Stimulated activated naive CD4-positive, alpha-beta T cell treated with Interleukin-2 at 50 U/mL for 16 hours (primary cell): ENCODE data around the gene DLX6.
"Not testable (repeated sequence)": the region's sequence is repeated elsewhere in the genome, so short reads cannot be mapped to it uniquely, and the experiment has no call there.

Experiments
- DNase-seq: peaks from one replicate; lab custom pipeline; 2025; lab: John Stamatoyannopoulos, UW

The DLX6 gene

DNA sequence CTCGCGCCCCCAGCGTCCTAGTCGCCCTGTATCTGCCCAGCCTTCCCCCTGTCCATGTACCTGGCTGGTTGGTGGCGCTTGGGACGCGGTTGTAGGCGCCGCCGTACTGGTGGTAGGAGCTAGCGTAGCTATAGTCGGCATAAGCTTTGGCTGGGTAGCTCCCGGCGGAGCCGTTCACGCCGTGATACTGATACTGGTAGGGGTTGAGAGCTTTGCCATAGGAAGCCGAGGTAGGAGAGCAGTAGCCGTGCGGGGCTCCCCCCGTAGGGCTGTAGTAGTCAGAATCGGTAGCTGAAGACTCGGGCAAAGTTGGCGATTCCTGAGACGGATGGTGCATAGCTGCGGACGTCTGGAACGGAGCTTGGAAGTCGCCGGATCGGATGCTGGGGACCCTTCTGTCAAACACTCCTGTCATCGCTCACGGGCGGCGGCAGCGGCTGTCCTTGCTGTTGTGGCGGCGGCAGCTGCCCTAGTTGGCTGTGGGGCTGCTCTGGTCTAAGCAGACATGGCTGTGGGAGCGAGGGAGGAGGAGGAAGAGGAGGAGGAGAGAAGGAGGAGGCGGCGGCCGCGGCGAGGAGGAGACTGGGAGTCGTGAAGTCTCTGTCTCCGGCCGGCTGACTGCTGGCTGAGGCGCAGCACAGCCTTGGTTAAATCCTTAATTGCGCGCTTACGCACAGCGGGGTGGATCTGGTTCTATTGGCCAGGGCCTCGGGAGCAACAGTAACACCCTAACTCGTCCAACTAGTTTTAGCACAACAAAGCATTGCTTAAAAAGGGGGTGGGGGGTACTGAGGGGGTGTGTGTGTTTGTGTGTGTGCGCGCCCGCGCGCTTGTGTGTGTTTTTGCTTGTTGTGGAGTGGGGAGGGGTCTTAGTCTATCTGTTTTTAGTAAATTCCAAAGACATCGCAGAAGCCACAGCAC, 19.1 kb downstream of the DLX6 start, which contains the start of gene DLX5:
Gene DLX5, minus strand, starts transcription at position 623 of the 921 bp plus-strand sequence. Its CDS starts 208 bp downstream, at position 415.
- no peak for DNase-seq

DNA sequence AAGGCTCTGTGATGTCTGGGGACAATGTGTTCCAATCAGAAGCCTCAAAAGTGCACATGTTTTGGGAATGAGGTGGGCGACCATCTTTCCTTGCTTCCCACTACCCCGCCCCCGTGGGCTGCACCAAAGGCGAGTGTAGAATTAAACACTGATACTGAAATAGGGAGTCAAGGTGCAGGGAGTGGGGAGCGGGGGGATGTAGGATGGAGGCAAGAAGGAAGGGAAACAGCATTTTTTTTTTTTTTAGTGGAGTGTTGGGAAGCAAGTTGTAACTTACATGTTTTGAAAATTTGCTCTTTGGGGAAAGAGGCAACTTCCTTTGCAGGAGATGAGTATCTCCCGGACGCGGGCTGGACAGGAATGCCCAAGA, 19.8 kb downstream of the DLX6 start:
- DNase-seq = no peak

DNA sequence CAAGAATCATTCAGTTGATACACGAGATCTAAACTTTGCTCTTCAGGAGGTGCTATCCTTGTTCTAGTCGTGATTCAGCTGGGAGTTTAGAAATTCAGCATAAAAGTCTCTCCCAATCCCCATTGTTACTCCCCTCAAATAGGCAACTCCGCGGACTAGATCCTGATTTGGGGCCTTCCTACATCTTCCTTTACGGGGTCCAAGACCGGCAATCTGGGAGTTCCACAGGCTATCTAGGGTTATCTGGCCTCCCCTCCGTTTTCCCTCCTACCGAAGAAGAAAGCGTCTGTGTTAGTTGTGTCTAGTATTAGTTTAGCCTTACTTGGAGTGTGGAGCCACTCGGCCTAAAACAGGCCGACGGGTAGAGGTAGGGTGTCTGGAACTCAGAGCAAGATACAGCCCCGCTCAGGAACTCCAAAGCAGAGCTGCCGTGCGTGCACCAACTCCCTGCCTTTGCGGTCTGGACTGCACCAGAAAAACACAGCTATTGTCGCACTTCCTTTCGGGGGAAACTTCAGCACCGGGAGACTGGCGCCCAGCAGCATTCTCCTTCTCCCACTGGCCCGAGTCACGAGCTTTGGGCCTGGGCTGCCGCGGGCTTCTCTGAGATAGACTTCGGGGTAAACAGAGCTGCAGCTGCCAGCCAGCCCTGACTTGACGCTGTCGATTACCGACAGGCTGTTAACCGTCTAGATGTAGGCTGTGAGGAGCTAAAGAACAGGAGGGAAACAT, 20.8 kb downstream of the DLX6 start:
- DNase-seq = no peak

DNA sequence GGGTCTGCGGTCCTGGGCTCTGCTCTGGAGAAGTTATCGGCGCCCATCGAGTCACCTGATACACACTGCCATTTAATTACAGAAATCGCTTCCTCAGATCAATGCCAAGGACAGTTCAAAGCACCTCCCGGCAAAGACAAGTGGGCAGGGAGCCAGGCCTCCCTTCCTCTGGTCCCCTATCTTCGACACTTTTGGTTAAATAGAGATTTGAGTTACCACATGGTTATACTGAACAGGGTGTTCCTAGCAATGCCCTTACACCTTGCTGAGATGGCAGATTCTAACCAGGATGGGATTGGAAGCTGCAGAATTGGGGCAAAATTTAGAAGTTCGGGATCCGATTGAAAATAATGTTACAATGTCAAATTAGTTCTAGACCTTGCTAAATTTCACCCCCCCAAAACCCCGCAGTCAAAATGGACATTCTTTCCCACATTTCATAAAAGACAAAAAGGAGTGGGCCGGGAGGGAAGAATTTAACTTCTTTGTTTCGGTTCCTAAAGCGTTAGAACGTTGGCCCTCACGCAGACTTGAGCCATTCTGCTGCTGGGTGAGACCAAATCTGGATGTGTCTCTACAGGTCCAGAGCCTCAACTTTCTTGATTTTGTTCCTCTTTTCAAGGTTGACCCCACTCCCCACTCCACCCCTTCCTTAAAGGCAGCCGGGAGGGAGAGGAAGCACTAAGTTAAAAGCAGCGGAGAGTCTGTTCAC, 21.5 kb downstream of the DLX6 start:
- no peak for DNase-seq

DNA sequence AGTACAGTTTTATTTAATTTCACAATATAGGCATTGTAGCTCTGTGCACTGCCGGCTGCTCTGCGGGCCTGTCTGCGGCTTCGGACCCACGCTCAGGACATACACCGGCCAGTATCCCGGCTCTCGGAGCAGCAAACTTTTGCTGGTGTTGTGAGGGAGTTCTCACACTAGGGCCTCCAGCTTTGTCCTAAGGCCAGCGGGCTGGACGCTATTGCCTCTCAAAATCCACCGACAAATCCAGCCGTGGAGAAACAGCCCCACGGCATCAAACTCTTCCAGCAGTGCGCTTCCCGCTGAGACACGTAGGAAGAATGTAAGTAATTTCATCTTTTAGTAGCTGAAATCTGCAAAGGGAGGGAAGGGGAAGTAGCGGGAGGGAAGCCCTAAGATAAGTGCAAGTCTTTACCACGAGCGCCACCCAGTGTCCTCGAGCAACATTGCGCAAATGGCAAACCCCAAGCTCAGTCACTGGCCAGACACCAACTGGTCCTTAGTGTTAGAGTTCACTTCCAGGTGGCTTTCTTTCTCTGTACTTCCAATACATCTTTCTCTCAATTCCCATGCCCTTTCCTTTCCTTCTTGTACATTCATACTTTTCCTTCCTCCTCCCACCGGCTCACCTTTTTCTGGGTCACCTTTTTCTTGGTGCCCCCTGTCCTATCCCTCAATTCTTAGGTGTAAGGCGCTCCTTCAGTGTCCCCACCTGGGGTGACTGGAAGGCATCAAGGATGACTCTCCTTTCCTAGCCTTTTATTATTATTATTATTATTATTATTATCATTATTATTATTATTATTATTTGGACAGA, 22.3 kb downstream of the DLX6 start:
- peak; percentile 47 for DNase-seq

DNA sequence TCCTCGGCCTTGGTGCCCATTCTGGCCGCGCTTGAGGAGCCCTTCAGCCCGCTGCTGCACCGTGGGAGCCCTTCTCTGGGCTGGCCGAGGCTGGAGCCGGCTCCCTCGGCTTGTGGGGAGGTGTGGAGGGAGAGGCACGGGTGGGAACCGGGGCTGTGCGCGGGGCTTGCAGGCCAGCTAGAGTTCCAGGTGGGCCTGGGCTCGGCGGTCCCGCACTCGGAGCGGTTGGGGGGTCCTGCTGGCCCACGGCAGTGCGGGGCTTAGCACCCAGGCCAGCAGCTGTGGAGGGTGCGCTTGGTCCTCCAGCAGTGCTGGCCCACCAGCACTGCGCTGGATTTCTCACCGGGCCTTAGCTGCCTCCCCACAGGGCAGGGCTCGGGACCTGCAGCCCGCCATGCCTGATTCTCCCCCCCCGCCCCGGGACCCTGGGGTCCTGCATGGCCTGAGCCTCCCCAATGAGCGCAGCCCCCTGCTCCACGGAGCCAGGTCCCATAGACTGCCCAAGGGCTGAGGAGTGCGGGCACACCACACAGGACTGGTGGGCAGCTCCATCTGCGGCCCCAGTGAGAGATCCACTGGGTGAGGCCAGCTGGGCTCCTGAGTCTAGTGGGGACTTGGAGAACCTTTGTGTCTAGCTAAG, 29.0 kb downstream of the DLX6 start:
- DNase-seq = not testable (repeated sequence)

DNA sequence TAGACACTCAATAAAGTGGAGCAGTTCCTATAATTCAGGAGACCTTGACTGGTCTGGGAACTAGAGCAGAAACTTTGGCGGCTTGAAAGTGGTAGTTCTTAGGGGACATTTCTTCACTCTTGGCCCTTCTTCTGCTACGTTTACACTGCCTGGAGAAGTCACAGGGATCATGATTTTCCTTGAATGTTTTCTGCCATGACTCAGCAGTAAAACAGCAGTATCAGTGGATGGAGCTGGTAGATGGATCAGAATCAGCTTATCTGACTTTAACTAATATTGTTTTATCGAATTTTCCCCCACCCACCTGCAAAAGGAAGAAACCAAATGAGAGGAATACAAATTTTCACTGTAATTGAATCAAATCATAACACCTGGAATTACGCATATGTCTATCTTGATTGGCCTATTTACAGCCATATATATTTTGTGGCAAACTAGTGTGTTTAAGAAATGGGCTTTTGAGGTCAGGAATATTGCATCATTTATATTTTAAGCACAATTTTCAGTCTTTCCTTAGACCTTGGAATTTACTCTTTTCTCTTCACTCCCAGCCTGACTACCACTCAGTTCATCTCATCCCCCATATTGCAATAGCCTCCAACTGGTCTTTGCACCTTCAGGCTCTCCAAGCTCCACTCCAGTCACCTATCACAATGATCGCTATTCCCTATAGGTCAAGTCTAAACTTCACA, 34.2 kb downstream of the DLX6 start:
- no peak for DNase-seq

DNA sequence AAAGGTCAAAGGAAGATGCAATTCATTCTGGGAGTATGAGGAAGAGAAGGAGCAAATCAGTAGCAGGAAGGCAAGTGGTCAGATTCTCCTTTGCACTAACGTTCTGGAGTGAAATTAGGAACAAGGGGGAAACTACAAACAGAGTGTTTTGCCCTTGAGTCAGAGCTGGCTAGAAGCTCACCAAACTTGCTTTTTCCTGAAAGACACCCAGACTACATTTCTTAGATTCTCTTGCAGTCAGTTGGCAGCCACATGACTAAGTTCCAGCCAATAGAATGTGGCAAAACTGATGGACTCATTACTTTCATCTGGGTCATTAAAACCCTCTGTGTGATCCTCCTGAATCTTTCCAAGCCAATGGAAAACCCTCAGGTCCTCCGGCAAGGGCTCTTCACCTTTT, 37.9 kb downstream of the DLX6 start:
- DNase-seq = no peak
